HG03103 (cell line): ENCODE measurements around the gene HOXC5.

Source experiments
- ATAC-seq: cut with Tn5 transposase; IDR thresholded peaks from one replicate; pipeline ENCODE4 v1.9.1; 2021; ENCODE audit warnings: low read depth; ENCODE audit not compliant: unreplicated experiment

The HOXC5 gene

GRCh38 chr12:54006559-54007220, 26.2 kb upstream of the HOXC5 start:
- no peak for ATAC-seq

GRCh38 chr12:54007538-54008259, 25.2 kb upstream of the HOXC5 start:
- ATAC-seq: no peak

GRCh38 chr12:54008260-54008552, 24.6 kb upstream of the HOXC5 start:
- ATAC-seq: no peak

GRCh38 chr12:54009171-54010052, 23.4 kb upstream of the HOXC5 start:
- no peak for ATAC-seq

- ATAC-seq: no peak
These were observed 22.5 kb upstream of the HOXC5 start for GRCh38 chr12:54010053-54010971.

- ATAC-seq: no peak
These were observed 21.7 kb upstream of the HOXC5 start for GRCh38 chr12:54010972-54011664.

- no peak for ATAC-seq
These were observed 21.0 kb upstream of the HOXC5 start for GRCh38 chr12:54011665-54012532.

GRCh38 chr12:54012631-54013409, 20.0 kb upstream of the HOXC5 start:
- ATAC-seq: no peak

GRCh38 chr12:54014377-54015017, 18.4 kb upstream of the HOXC5 start:
- ATAC-seq: no peak

GRCh38 chr12:54015018-54015931, 17.6 kb upstream of the HOXC5 start:
- no peak for ATAC-seq

- ATAC-seq: no peak
These were observed 16.8 kb upstream of the HOXC5 start for GRCh38 chr12:54016051-54016450.

GRCh38 chr12:54016478-54016964, 16.3 kb upstream of the HOXC5 start:
- no peak for ATAC-seq

GRCh38 chr12:54017027-54017788, 15.6 kb upstream of the HOXC5 start:
- peak; percentile 15 for ATAC-seq

GRCh38 chr12:54017878-54018467, 14.9 kb upstream of the HOXC5 start:
- peak; percentile 57 for ATAC-seq

- ATAC-seq: no peak
These were observed 14.3 kb upstream of the HOXC5 start for GRCh38 chr12:54018468-54018984.
